ENCODE data around the gene SMG9. TPM values are rescaled to one million over a fixed set of nuclear protein-coding genes. Genes with fewer than 3 reads are reported as not detected.

The SMG9 gene
- total RNA-seq, 1 experiment from 2014 or later: 52.2 TPM

- no peak overlapping the region for H4K91ac ChIP-seq (ENCODE audit: insufficient read length, low read depth, low read length)
- Mint-ChIP-seq H3K4me1 (no peaks in the 10 kb centered on the region), H3K27ac (no peak overlapping the region; a peak in 2 of 7 replicates), H3K27me3 (ENCODE audit: low read depth) (no peaks in the 10 kb centered on the region), H3K36me3 (ENCODE audit: insufficient read depth in 1 of 3, low read depth in 3 of 3) (peaks cover 39 to 89% (median 78%) of the 10 kb centered on the region in 3 experiments; a peak in 6 of 7 replicates), H3K9me3 (no peaks in the 10 kb centered on the region), H3K4me3 (no peak overlapping the region)
- H2BK120ac ChIP-seq (ENCODE audit: low read depth, low read length, poor library complexity, severe bottlenecking): no peak overlapping the region
- H3K56ac ChIP-seq (ENCODE audit: insufficient read length, low read depth, low read length): no peak overlapping the region
- TF ChIP-seq CTCF (conservative IDR thresholded peaks at IDR 0.05): no peak
- no peak overlapping the region for H2AFZ ChIP-seq (ENCODE audit: low read length)
- no peak overlapping the region for H3T11ph ChIP-seq (ENCODE audit: low read length)
- no peak overlapping the region for H3K18ac ChIP-seq (ENCODE audit: insufficient read length, low read depth, low read length)
- no peak overlapping the region for H3K27ac ChIP-seq (ENCODE audit: insufficient read length, low read depth, low read length)
- no peak overlapping the region for H3K23ac ChIP-seq (ENCODE audit: insufficient read length, low read depth, low read length)
- no CpG with 5 or more reads among the region's 16 CpGs for WGBS (ENCODE audit: extremely low coverage, insufficient read length, low lambda C conversion rate)
- H2BK20ac ChIP-seq (ENCODE audit: low read depth, low read length, poor library complexity, severe bottlenecking): no peak overlapping the region
- no peak overlapping the region for H3K9ac ChIP-seq (ENCODE audit: extremely low read depth, insufficient read length, low read length)
- no peak overlapping the region for H2BK12ac ChIP-seq (ENCODE audit: insufficient read length, low read depth, low read length)
- H4K20me1 ChIP-seq (ENCODE audit: control insufficient read depth, insufficient read depth, insufficient read length): no peaks in the 10 kb centered on the region
- no peak for DNase-seq
- no peak overlapping the region for H2BK15ac ChIP-seq (ENCODE audit: low read depth, low read length)
- H3K4me2 ChIP-seq (ENCODE audit: insufficient read depth, insufficient read length, low read length): no peak overlapping the region
- no peaks in the 10 kb centered on the region for H3K27me3 ChIP-seq (ENCODE audit: insufficient read depth, low read length)
- no peaks in the 10 kb centered on the region for H3K79me1 ChIP-seq (ENCODE audit: insufficient read depth, low read depth, low read length, poor library complexity, severe bottlenecking)
- H3K23me2 ChIP-seq (ENCODE audit: insufficient read length, low read depth, low read length, poor library complexity, severe bottlenecking): no peaks in the 10 kb centered on the region
- no peaks in the 10 kb centered on the region for H3K4me1 ChIP-seq (ENCODE audit: insufficient read depth, low read length)
- no peak overlapping the region for H4K5ac ChIP-seq (ENCODE audit: insufficient read length, low read depth, low read length)
- H3K4ac ChIP-seq (ENCODE audit: low read depth, low read length): no peak overlapping the region
- H3K79me2 ChIP-seq (ENCODE audit: insufficient read depth, low read length): no peaks in the 10 kb centered on the region
- no peaks in the 10 kb centered on the region for H3K9me3 ChIP-seq (ENCODE audit: control insufficient read depth, low read depth, low read length)
- H2AK5ac ChIP-seq (ENCODE audit: insufficient read length, low read length): no peak overlapping the region
- H2BK5ac ChIP-seq (ENCODE audit: insufficient read length, low read length): no peak overlapping the region
- H4K8ac ChIP-seq (replicated peaks; ENCODE audit: insufficient read length, low read depth, low read length): no peak overlapping the region
- no peak overlapping the region for H3K14ac ChIP-seq (ENCODE audit: insufficient read depth, low read length)
Measured at GRCh38 chr19:43739439-43740235, 15.1 kb downstream of the SMG9 start.

Measured in H9 (cell line).